Activated T-helper 1 cell treated with anti-CD3 and anti-CD28 coated beads, Interleukin-12 subunit alpha, Interleukin-12 subunit beta, Interleukin-2, Interleukin-4 antibody, amounts not matched to agents 30 ng/mL and 10 ng/mL and 1 ng/mL, durations not matched to agents 14 hours and 24 hours and 36 hours (primary cell): ENCODE measurements around the gene ADAMTS3. TPM values are rescaled to one million over a fixed set of nuclear protein-coding genes. Genes with fewer than 3 reads are reported as not detected.

Source experiments
- DNase-seq: peaks from one replicate; pipeline ENCODE4 v3.0.0; 2021; ENCODE audit warnings: low spot score
- H3K27ac Mint-ChIP-seq: one replicate; pipeline ENCODE4 v1.8.0; 2021; ENCODE audit warnings: mild to moderate bottlenecking, mixed read lengths
- H3K27me3 Mint-ChIP-seq: one replicate; pipeline ENCODE4 v1.8.0; 2022; ENCODE audit warnings: mild to moderate bottlenecking, moderate library complexity, mixed read lengths; ENCODE audit not compliant: insufficient read depth
- H3K36me3 Mint-ChIP-seq: one replicate; pipeline ENCODE4 v1.8.0; 2021; ENCODE audit warnings: low read depth, mixed read lengths
- H3K4me1 Mint-ChIP-seq: one replicate; pipeline ENCODE4 v1.8.0; 2021; ENCODE audit warnings: low read depth, mixed read lengths
- H3K4me3 Mint-ChIP-seq: one replicate; pipeline ENCODE4 v1.8.0; 2021; ENCODE audit warnings: mild to moderate bottlenecking, moderate library complexity, mixed read lengths
- H3K9me3 Mint-ChIP-seq: one replicate; pipeline ENCODE4 v1.8.0; 2021; ENCODE audit warnings: mixed read lengths
- intact Hi-C: fragments of 100-400 bp; cut with micrococcal nuclease; formaldehyde crosslinking; loops from one replicate; pipeline ENCODE4 v1.15.1; 2024
- total RNA-seq: library from RNA; stranded (reverse); gene quantifications from 2 replicates; pipeline ENCODE4 v1.2.3, GENCODE V29; 2022

ADAMTS3 gene
- total RNA-seq, 1 donor from 2014 or later = not detected

GRCh38 chr4:72340803-72341431 is 228.1 kb downstream of the ADAMTS3 start:
- Mint-ChIP-seq H3K36me3 (no peaks in the 10 kb centered on the region), H3K4me3 (no peak overlapping the region), H3K9me3 (no peaks in the 10 kb centered on the region), H3K4me1 (no peaks in the 10 kb centered on the region), H3K27ac (no peak overlapping the region), H3K27me3 (peaks cover 6% of the 10 kb centered on the region)
- intact Hi-C loops = no loop called here
- no peak for DNase-seq

DNA sequence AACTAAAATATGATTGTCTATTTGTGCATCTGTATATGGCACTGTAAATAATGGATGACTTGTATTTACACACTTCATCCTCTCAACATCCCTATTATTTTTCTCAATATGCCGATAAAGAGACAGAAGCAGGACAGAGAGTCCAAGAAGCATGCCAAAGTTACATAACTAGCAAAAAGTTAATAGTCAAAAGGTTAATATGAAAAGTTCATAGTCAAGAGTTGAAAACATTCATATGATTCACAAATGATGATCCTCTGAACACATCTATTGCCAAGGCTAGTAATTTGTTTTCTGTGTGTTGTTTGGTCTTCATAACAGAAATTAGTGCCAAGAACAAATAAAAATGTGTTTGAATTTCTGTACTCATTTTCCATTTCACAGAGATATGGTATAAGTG is 231.0 kb downstream of the ADAMTS3 start:
- H3K9me3 Mint-ChIP-seq = no peaks in the 10 kb centered on the region
- intact Hi-C loops = no loop called here
- no peak overlapping the region for H3K4me3 Mint-ChIP-seq

GRCh38 chr4:72330381-72330780 is 238.6 kb downstream of the ADAMTS3 start:
- Mint-ChIP-seq H3K27me3 (peaks cover 4% of the 10 kb centered on the region), H3K9me3 (no peaks in the 10 kb centered on the region), H3K4me1 (no peaks in the 10 kb centered on the region), H3K36me3 (no peaks in the 10 kb centered on the region), H3K4me3 (no peak overlapping the region), H3K27ac (no peak overlapping the region)
- intact Hi-C loops = no loop called here
- no peak for DNase-seq

More for the DNA sequence above, 231.0 kb downstream of the ADAMTS3 start:
- no peak for DNase-seq
- Mint-ChIP-seq H3K36me3 (no peaks in the 10 kb centered on the region), H3K4me1 (no peaks in the 10 kb centered on the region), H3K27me3 (peaks cover 3% of the 10 kb centered on the region), H3K27ac (no peak overlapping the region)

- no peaks in the 10 kb centered on the region for H3K4me1 Mint-ChIP-seq
- no peaks in the 10 kb centered on the region for H3K36me3 Mint-ChIP-seq
- peaks cover 6% of the 10 kb centered on the region for H3K27me3 Mint-ChIP-seq
- no peaks in the 10 kb centered on the region for H3K9me3 Mint-ChIP-seq
- intact Hi-C loops = loop anchor here (10.0 kb wide), 1 partner anchor 1328 kb away; no protein-coding TSS in a partner anchor
- no peak overlapping the region for H3K27ac Mint-ChIP-seq
- no peak overlapping the region for H3K4me3 Mint-ChIP-seq
- no peak for DNase-seq
Observed at GRCh38 chr4:72326692-72327632, 242.1 kb downstream of the ADAMTS3 start.

DNA sequence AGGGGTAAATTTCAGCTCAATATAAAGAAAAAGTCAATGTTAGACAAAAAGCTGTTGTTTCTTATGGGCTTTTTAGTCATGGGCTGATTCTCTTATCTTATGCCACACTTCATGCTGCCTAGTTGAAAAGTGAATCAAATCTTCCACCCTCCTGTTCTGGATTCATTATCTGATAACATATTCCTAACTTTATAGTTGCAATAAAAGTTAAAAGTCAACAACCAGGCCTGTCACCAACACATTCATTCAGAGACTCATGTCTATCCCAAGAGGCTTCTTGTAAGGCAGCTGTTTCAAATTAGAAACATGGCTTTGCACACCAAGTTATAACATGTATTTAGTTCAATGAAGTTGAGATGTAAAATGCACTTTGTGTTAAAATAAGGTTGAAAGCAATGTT is 243.8 kb downstream of the ADAMTS3 start:
- H3K27ac Mint-ChIP-seq = no peak overlapping the region
- H3K4me1 Mint-ChIP-seq = no peaks in the 10 kb centered on the region
- no peaks in the 10 kb centered on the region for H3K36me3 Mint-ChIP-seq
- no peak for DNase-seq
- peaks cover 5% of the 10 kb centered on the region for H3K27me3 Mint-ChIP-seq
- H3K9me3 Mint-ChIP-seq = no peaks in the 10 kb centered on the region
- intact Hi-C loops = loop anchor here (10.0 kb wide), 1 partner anchor 1330 kb away; no protein-coding TSS in a partner anchor
- H3K4me3 Mint-ChIP-seq = no peak overlapping the region

- Mint-ChIP-seq H3K36me3 (no peaks in the 10 kb centered on the region), H3K27me3 (peaks cover 5% of the 10 kb centered on the region), H3K4me3 (no peak overlapping the region), H3K4me1 (no peaks in the 10 kb centered on the region), H3K9me3 (no peaks in the 10 kb centered on the region), H3K27ac (no peak overlapping the region)
- DNase-seq = no peak
- intact Hi-C loops = loop anchor here (10.0 kb wide), 1 partner anchor 1332 kb away; no protein-coding TSS in a partner anchor
Observed at GRCh38 chr4:72323227-72323626, 245.8 kb downstream of the ADAMTS3 start.

DNA sequence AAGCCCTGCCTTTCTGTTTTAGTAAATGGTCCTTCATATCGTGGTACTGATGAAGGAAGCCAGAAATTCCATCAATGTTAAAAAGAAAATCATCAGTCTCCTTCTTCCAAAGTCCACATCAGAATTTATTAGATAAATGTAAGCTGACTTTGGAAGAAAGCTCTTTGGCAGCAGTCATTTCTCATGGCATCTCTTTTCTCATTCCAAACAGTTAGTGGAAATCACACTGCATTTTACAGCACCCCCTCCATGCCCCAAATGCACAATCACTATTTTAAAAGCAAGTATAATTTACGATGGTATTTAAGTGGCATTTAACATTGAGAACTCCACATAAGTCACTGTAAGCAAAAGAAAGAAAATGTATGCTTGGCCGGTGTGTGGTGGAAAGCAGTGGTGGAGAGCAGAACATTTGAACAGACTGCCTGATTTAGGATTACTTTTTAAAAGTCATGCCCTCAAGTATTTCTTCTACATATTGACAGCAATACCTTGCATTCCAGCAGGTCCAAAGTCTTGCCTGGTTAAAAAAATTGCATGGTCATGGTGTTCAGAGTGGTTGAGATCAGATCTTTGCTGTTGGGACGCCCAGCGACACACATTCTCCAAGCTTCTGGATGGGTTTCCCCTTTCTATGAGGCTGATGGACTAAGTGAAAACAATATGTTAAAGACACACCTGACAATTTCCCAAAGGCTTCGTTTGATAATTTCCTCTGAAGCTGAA is 248.6 kb downstream of the ADAMTS3 start:
- intact Hi-C loops = loop anchor here (10.0 kb wide), 1 partner anchor 1334 kb away; no protein-coding TSS in a partner anchor
- no peak for DNase-seq
- Mint-ChIP-seq H3K27ac (no peak overlapping the region), H3K27me3 (peaks cover 8% of the 10 kb centered on the region), H3K4me3 (no peak overlapping the region), H3K36me3 (no peaks in the 10 kb centered on the region), H3K4me1 (no peaks in the 10 kb centered on the region), H3K9me3 (no peaks in the 10 kb centered on the region)

- Mint-ChIP-seq H3K27me3 (peaks cover 6% of the 10 kb centered on the region), H3K36me3 (no peaks in the 10 kb centered on the region), H3K27ac (no peak overlapping the region), H3K9me3 (no peaks in the 10 kb centered on the region), H3K4me3 (no peak overlapping the region), H3K4me1 (no peaks in the 10 kb centered on the region)
- intact Hi-C loops = loop anchor here (10.0 kb wide), 1 partner anchor 1335 kb away; no protein-coding TSS in a partner anchor
- DNase-seq = no peak
Observed at GRCh38 chr4:72319601-72320021, 249.4 kb downstream of the ADAMTS3 start.

- Mint-ChIP-seq H3K4me1 (no peaks in the 10 kb centered on the region), H3K9me3 (no peaks in the 10 kb centered on the region), H3K4me3 (no peak overlapping the region), H3K36me3 (no peaks in the 10 kb centered on the region), H3K27me3 (peaks cover 6% of the 10 kb centered on the region), H3K27ac (no peak overlapping the region)
- DNase-seq = no peak
- intact Hi-C loops = no loop called here
Observed at GRCh38 chr4:72318421-72319170, 250.4 kb downstream of the ADAMTS3 start.

DNA sequence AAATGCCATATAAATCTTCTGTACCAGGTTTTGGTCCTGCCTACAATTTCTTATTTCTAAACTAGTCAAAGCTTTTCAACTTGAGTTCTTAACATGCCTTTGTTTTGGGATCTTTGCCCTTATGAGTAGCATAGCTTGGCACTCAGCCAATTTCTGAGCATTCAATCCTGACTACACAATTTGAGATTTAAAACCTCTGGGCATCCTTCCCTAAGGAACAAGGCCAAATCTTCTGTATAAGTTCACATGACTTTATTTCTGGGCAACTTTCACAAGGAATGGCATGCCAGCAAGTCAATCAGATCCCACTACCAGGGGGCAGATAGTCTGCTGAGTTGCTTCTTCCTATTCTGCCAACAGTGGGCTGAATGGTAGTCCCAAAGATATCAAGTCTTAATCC is 254.2 kb downstream of the ADAMTS3 start:
- intact Hi-C loops = no loop called here
- H3K36me3 Mint-ChIP-seq = no peaks in the 10 kb centered on the region
- peaks cover 6% of the 10 kb centered on the region for H3K27me3 Mint-ChIP-seq
- no peak overlapping the region for H3K27ac Mint-ChIP-seq
- DNase-seq = no peak
- H3K9me3 Mint-ChIP-seq = no peaks in the 10 kb centered on the region
- H3K4me1 Mint-ChIP-seq = no peaks in the 10 kb centered on the region
- no peak overlapping the region for H3K4me3 Mint-ChIP-seq

DNA sequence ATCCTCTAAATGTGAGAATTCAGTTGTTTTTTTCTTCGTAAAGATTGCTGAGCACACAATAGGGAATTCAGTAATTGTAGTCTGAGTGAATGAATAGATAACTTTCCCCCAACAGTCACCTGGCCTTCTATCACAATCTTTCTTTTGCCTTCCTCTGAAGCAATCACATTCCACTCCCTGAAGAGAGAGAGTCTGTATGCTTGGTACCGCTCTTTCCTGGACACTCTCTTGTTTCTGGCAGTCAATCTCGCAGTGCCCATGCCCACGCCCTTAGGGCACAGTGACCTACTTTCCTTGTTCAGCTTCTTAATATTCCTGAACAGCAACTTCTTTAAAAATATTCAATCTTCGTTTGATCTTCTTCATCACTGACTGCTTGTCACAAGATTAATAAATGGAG is 255.9 kb downstream of the ADAMTS3 start:
- peaks cover 6% of the 10 kb centered on the region for H3K27me3 Mint-ChIP-seq
- H3K9me3 Mint-ChIP-seq = no peaks in the 10 kb centered on the region
- no peaks in the 10 kb centered on the region for H3K36me3 Mint-ChIP-seq
- intact Hi-C loops = no loop called here
- no peak for DNase-seq
- H3K27ac Mint-ChIP-seq = no peak overlapping the region
- H3K4me3 Mint-ChIP-seq = no peak overlapping the region
- H3K4me1 Mint-ChIP-seq = no peaks in the 10 kb centered on the region

- Mint-ChIP-seq H3K36me3 (no peaks in the 10 kb centered on the region), H3K4me1 (no peaks in the 10 kb centered on the region), H3K27ac (no peak overlapping the region), H3K4me3 (no peak overlapping the region), H3K9me3 (no peaks in the 10 kb centered on the region), H3K27me3 (no peaks in the 10 kb centered on the region)
- intact Hi-C loops = no loop called here
- no peak for DNase-seq
Observed at GRCh38 chr4:72312032-72312650, 256.9 kb downstream of the ADAMTS3 start.
